Tibial nerve (tissue), 4 donors: ENCODE results near the gene MAGI2.

Experiments
- CTCF ChIP-seq, 5 experiments: fragments of 200-600 bp in 3 of 5; fragments of 450-650 bp in 2 of 5; sonication (generic) in 3 of 5; IDR thresholded peaks; one replicate each; pipeline ENCODE4 v1.5.1; 2016 to 2019; ENCODE audit warnings: antibody characterized with exemption in 5 of 5, mild to moderate bottlenecking in 3 of 5, moderate library complexity in 2 of 5
- EP300 ChIP-seq, 2 donors: sonication (generic); formaldehyde crosslinking; IDR thresholded peaks; one replicate each; pipeline ENCODE4 v1.6.1; 2017; ENCODE audit warnings: antibody characterized with exemption in 2 of 2, mild to moderate bottlenecking in 1 of 2
- POLR2A ChIP-seq, 2 donors: fragments of 450-650 bp; IDR thresholded peaks; one replicate each; pipeline ENCODE4 v1.6.1; 2017; ENCODE audit warnings: antibody characterized with exemption in 2 of 2, mild to moderate bottlenecking in 2 of 2, moderate library complexity in 2 of 2

- no peak for TF ChIP-seq POLR2A (IDR thresholded peaks at IDR 0.05)
- no peak for TF ChIP-seq CTCF (IDR thresholded peaks at IDR 0.05)
- TF ChIP-seq EP300 (IDR thresholded peaks at IDR 0.05) = no peak
Observed at GRCh38 chr7:78412216-78412858, 1041.1 kb downstream of the MAGI2 start.
